ENCODE data around the gene RAG2. TPM values are rescaled to one million over a fixed set of nuclear protein-coding genes. Genes with fewer than 3 reads are reported as not detected.

Gene RAG2
- total RNA-seq, result not detected

DNA sequence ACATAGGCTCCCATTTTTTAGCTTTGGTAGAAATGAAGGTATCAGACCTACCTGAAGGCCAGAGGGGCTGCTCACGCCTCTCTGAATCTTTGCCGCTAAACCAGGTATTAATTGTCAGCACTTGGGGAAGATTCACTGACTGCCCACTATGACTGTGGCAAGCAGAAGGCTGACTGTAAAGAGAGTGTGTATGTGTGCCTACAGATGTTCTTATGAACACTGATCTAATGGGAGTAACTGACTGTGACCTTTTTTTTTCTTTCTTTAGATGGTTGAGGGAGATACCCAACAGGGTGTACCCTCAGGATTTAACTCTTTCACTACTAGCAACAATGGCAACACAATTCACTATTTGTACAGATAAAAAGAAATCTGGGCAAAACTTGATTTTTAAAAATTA lies at the start of gene RAG2:
RAG2 (minus strand) TSS at position 186 of the 400 bp plus-strand sequence. CDS start 4,068 bp downstream, outside the sequence.

DNA sequence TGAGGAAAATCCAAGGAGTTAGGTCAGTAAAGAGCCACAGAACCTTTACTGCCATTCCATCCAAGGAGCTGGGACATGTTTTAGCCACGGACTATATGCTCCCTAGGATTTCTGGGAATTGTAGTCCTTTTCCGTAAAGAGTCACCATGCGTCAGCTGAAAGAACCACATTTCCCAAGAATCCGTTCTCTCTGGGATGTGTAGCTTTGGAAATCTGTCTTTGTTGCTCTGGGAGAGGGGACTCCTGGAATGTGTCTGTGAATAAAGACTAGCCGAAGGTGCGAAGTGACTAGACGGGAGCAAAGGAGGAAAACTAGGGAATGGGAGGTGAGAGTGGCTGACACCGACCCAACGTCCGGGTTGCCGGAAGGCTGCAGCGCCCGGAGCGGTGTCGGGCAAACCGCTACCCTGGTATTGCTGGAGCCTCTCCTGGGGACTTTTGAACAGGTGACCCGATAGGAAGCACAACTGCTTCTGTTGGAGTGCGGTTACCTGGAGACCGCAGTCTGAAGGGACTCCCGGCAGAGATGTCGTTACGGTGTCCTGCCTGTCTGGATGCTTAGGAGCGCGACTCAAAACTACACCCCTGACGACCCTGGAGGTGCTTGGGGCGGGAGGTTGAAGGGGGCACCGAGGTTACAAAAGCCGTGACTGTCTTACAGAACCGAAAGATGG lies 3.6 kb downstream of the RAG2 start, which contains the start of gene IFTAP:
IFTAP (plus strand) TSS at position 187 of the 674 bp plus-strand sequence. CDS start 15,602 bp downstream, outside the sequence.

DNA sequence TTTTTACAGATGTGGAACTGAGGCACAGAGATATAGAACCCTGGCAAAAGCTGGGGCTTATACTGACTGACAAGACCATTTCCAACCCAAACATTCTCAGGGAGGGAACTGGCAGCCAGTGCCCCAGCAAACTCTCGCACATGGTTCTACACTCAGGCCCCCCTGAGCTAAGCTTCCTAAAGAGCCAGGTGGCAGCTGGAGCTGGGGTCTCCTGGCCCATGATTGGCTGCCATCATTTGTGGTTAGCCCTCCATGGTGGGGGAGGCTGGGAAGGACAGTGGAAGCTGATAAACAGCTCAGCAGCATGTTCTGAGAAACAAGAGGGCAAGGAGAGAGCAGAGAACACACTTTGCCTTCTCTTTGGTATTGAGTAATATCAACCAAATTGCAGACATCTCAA lies 30.3 kb downstream of the RAG2 start, which contains the start of gene RAG1:
RAG1 (plus strand) TSS at position 314 of the 400 bp plus-strand sequence. CDS start 5,298 bp downstream, outside the sequence.

Other genes starting within 250 kb of the RAG2 start
- gene TRAF6, start 88.0 kb downstream of the RAG2 start, total RNA-seq, result 22.5 TPM
- 0.31 TPM for gene RAG1, start 30.2 kb downstream of the RAG2 start, total RNA-seq
- gene IFTAP, start 3.7 kb downstream of the RAG2 start, total RNA-seq, result 58.5 TPM